AG04450 (cell line): ENCODE data around the gene GRIA3. TPM values are rescaled to one million over a fixed set of nuclear protein-coding genes. Genes with fewer than 3 reads are reported as not detected.

Source experiments
- CTCF ChIA-PET: fragments of 300-600, 350-600 bp; formaldehyde crosslinking; extraction: SDS; loops from one replicate; lab custom pipeline; 2022; ENCODE audit warnings: antibody characterized with exemption, inconsistent platforms; lab: Charles Lee
- POLR2A ChIA-PET: fragments of 350-600 bp; formaldehyde crosslinking; extraction: SDS; loops from one replicate; lab custom pipeline; 2021; ENCODE audit warnings: antibody characterized with exemption, inconsistent platforms; lab: Yijun Ruan, JAX
- DNase-seq: peaks from one replicate; pipeline ENCODE4 v3.0.0-alpha.2; 2011; ENCODE audit warnings: low read depth, low spot score
- H3K27ac ChIP-seq: one replicate; pipeline ENCODE4 v1.5.1; 2012; ENCODE audit warnings: low read depth, low read length, control low read depth
- H3K27me3 ChIP-seq: one replicate; pipeline ENCODE4 v1.6.0; 2012; ENCODE audit warnings: low read length; ENCODE audit not compliant: control insufficient read depth, insufficient read depth
- H3K4me3 ChIP-seq: 2 replicates; pipeline ENCODE4 v1.5.1; 2011; ENCODE audit warnings: mild to moderate bottlenecking, low read depth, low read length, control low read depth
- H3K9me3 ChIP-seq: 2 replicates; pipeline ENCODE4 v1.5.1; 2012; ENCODE audit warnings: low read length; ENCODE audit not compliant: control insufficient read depth, insufficient read depth
- CTCF ChIP-seq: IDR thresholded peaks from 2 replicates; pipeline ENCODE4 v1.5.1; 2011; ENCODE audit warnings: low read depth, low read length, control low read depth, inconsistent platforms
- polyA plus RNA-seq: library from polyadenylated mRNA; depleted of rRNA; stranded (reverse); fragments of >200 nt; gene quantifications from 2 replicates; pipeline ENCODE4 v1.2.3, GENCODE V29; 2011

GRIA3 gene
- polyA plus RNA-seq, 1 experiment = 0.06 TPM

GRCh38 chrX:123256378-123256777, 72.3 kb downstream of the GRIA3 start:
- no peak for DNase-seq
- POLR2A ChIA-PET = no interaction called here

GRCh38 chrX:123260920-123261418, 76.9 kb downstream of the GRIA3 start:
- DNase-seq = no peak
- H3K27ac ChIP-seq = no peak overlapping the region
- no peaks in the 10 kb centered on the region for H3K9me3 ChIP-seq
- ChIA-PET POLR2A (no interaction called here), CTCF (no interaction called here)
- no peaks in the 10 kb centered on the region for H3K27me3 ChIP-seq
- H3K4me3 ChIP-seq = no peak overlapping the region
- TF ChIP-seq CTCF = no peak

More at GRCh38 chrX:123256378-123256777, 72.3 kb downstream of the GRIA3 start:
- no peak overlapping the region for H3K4me3 ChIP-seq
- TF ChIP-seq CTCF = no peak
- H3K27me3 ChIP-seq = no peaks in the 10 kb centered on the region
- H3K27ac ChIP-seq = no peak overlapping the region
- CTCF ChIA-PET = no interaction called here
- H3K9me3 ChIP-seq = no peaks in the 10 kb centered on the region

- CTCF ChIA-PET = no interaction called here
- Histone ChIP-seq H3K27me3 (no peaks in the 10 kb centered on the region), H3K27ac (no peak overlapping the region), H3K4me3 (no peak overlapping the region), H3K9me3 (no peaks in the 10 kb centered on the region)
- no peak for TF ChIP-seq CTCF
- POLR2A ChIA-PET = no interaction called here
- DNase-seq = no peak
Observed at GRCh38 chrX:123263270-123263669, 79.2 kb downstream of the GRIA3 start.

- Histone ChIP-seq H3K4me3 (no peak overlapping the region), H3K9me3 (no peaks in the 10 kb centered on the region), H3K27me3 (no peaks in the 10 kb centered on the region), H3K27ac (no peak overlapping the region)
- ChIA-PET POLR2A (no interaction called here), CTCF (no interaction called here)
- DNase-seq = no peak
- no peak for TF ChIP-seq CTCF
Observed at GRCh38 chrX:123263747-123264146, 79.7 kb downstream of the GRIA3 start.

- no peak for TF ChIP-seq CTCF
- Histone ChIP-seq H3K9me3 (no peaks in the 10 kb centered on the region), H3K27me3 (no peaks in the 10 kb centered on the region), H3K27ac (no peak overlapping the region), H3K4me3 (no peak overlapping the region)
- CTCF ChIA-PET = no interaction called here
- DNase-seq = no peak
- POLR2A ChIA-PET = no interaction called here
Observed at GRCh38 chrX:123267220-123267619, 83.1 kb downstream of the GRIA3 start.
